NCI-H187 (cell line): Measurements from ENCODE around the gene GRIN2A.

ENCODE experiments used
- DNase-seq, 2 experiments: peaks; one replicate each; lab custom pipeline; 2025; lab: John Stamatoyannopoulos, UW

The GRIN2A gene

DNA sequence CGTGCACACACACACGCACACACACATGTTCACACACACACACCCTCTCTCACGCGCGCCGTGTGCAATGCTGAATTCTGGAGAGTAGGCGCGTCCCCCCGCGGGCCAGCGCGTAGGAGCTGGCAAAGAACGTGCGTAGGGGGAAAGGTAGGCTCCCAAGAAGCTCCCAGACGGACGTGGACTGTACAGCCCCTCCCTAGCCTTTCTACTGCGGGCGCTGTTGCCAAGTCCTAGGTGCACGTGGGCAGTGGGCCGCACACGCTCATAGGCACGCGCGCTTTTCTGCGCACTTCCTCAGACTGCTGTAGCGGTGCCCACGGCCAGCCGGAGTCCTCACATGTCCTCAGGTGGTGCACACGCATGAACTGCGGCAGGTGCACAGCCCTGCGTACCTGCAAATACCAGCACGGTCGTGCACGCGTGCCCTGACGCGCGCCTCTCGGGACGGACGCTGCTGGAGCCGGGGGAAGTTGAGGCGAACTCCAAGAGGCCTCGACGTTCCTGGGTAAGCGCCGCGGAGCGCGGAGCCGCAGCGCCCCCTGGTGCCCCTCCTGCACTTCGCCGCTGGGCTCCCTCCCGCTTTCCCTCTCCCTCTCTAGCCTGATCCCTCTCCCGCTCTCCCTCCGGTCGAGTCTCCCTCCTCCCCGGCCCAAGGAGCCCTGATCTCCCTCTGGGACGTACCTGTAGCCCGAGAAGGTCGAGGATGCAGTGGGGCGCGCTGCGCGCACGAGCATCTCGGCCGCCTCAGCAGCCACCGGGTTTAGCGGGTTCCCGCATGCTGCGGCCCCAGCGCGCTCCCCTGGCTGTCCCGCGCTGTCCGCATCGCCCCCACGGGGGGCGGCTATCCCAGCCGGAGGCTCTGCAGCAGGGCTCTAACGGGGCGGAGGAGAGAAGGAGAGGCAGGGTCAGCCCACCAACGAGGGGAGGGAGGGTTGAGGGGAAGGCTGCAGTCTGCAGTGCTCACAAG, 749 bp downstream of the GRIN2A start:
- DNase-seq, result peak; percentile 7 to 16

- DNase-seq, result no peak
These were observed 1.5 kb downstream of the GRIN2A start for GRCh38 chr16:10180771-10181163.

DNA sequence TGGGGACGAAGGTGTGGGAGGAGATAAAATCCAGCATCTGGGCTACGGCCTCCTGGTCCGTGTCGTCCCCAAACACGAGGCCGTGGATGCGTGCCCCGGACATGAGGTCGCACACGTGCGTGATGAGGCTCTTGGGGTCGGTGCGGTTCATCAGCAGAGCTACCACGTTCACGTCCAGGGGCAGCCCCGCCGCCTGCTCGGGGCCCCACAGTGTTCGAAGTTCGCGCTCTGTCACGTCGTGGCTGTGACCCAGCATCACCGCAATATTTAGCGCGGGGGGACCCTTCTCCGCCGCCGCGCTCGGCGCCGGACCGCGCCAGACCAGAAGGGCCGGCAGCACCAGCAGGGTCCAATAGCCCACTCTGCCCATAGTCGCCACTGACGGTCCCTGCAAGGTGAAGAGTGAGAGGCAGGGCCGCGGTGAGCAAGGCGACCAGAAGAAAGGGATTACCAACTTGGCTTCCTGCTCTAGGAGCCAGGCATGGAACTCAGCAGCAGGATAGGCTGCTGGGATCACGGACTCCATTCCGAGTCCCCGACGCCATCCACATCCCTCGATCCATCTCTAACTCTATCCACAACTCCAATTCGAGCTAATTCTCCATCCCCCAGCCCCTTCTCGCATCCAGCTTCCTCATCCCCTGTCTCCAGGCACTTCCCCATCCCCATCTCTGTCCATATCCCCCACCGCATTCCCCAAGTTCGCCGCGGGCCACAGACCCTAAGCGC, 2.0 kb downstream of the GRIN2A start:
- no peak for DNase-seq

GRCh38 chr16:10178526-10178925, 3.7 kb downstream of the GRIN2A start:
- no peak for DNase-seq

GRCh38 chr16:10178080-10178479, 4.1 kb downstream of the GRIN2A start:
- no peak for DNase-seq

GRCh38 chr16:10172848-10173655, 9.2 kb downstream of the GRIN2A start:
- DNase-seq, result no peak

DNA sequence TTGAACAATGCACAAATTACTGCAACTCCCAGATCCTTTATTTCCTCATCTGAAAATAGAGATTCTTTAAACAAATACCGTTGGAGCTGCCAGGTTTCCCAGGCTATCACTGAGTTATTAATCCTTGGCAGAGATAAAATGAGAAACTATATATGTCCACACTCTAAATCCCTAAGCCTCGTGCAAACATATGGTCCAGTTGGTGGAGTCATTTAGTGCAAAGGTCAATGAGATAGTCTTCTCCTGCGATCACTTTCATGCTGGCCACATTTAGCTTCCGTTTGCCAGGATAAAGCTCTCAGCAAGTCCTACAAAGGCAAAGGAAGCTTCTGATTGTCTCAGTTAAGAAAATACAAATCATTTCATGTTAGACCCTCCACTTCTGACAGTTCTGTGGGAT, 11.0 kb downstream of the GRIN2A start:
- no peak for DNase-seq

- DNase-seq, result no peak
These were observed 12.3 kb downstream of the GRIN2A start for GRCh38 chr16:10169904-10170410.

DNA sequence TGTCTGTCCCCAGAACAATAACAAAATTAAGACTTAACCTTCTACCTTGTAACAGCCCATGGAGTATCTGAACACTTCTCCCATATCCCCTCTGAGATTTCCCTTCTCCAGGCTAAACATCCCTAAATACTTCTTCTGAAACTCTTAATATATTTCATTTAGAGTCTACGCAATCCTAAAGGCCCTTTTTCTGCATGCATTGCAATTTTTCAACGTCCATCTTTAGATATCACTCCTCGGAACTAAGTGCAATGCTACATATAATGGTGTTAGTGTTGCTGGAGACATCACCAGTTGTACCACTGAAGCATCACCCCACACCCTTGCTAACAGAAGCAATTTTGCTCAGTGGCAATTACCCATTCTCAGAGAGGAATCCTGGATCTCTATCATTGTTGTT, 13.2 kb downstream of the GRIN2A start:
- no peak for DNase-seq

DNA sequence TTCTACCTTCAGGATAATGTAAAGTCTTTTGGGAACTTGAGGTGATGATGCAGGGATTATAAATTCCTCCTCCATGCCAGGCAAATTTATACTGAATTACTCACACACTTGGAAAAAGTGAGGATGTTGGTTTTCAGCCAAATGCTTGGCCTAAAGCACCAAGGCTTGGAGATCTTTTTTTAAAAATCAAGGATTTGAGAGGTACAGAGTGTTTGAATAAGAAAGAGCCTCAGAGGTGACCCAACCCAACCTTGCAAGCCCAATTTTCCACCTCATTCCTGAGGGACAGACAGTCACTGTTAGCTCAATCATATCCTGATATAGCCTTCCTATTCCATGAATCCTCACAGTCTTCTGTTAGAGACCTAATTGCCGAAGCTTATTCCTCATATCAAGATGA, 14.0 kb downstream of the GRIN2A start:
- no peak for DNase-seq

DNA sequence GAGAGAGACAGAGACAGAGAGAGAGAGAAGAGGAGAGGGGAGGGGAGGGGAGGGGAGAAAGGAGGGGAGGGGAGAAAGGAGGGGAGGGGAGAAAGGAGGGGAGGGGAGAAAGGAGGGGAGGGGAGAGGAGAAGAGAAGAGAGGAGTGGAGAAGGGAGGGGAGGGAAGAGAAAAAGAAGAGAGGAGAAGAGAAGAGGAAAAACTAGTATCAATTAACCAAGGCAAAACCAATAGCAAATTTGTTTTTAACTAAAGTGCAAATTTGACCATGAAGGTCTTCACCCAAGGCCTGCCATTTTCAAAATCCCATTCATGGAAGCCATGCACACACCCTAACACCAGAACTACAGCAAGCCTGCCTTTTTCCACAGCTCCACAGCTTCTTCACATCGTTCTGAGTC, 16.6 kb downstream of the GRIN2A start:
- no peak for DNase-seq

GRCh38 chr16:10162981-10163380, 19.2 kb downstream of the GRIN2A start:
- no peak for DNase-seq

DNA sequence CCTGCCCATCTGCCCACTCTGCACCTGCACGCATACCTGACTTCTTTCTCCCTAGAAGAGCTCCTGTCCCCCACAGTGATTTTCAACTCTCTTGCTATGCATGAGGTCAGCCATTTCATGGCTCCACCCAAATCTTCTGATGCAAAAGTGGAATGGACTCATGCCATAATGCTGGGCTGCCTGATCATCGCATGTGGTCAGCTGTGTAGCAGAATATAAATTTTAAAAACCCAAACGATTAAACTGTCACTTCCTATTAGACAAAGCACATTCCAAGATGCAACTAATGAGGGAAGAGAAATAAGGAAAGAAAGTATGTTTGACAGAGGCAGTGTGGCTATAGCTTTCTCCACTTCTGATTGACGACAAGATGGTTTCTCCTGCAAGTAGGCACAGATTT, 26.1 kb downstream of the GRIN2A start:
- DNase-seq, result no peak

DNA sequence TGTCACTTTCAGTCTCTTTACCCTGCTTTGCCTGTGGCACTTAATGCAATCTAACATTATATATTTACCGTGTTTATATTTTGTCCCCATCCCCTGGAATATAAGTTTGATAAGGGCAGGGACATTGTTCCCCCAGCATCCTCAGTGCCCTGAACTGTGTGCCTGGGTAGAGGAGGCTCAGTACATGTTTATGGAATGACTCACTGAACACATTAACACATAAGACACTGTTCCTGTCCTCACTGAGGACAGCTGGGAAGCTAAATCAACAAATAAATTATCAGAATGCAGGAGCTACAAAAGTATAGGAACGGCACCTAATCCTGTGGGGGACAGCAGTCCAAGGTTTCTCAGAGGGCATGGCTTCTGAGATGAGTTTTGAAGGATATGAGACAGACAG, 27.8 kb downstream of the GRIN2A start:
- no peak for DNase-seq

- no peak for DNase-seq
These were observed 28.2 kb downstream of the GRIN2A start for GRCh38 chr16:10153985-10154384.

- DNase-seq, result no peak
These were observed 30.5 kb downstream of the GRIN2A start for GRCh38 chr16:10151718-10152117.

- DNase-seq, result no peak
These were observed 31.3 kb downstream of the GRIN2A start for GRCh38 chr16:10150906-10151305.

GRCh38 chr16:10145542-10146035, 36.6 kb downstream of the GRIN2A start:
- DNase-seq, result no peak

- no peak for DNase-seq
These were observed 40.6 kb downstream of the GRIN2A start for GRCh38 chr16:10141671-10142070.

- no peak for DNase-seq
These were observed 43.3 kb downstream of the GRIN2A start for GRCh38 chr16:10138881-10139280.

DNA sequence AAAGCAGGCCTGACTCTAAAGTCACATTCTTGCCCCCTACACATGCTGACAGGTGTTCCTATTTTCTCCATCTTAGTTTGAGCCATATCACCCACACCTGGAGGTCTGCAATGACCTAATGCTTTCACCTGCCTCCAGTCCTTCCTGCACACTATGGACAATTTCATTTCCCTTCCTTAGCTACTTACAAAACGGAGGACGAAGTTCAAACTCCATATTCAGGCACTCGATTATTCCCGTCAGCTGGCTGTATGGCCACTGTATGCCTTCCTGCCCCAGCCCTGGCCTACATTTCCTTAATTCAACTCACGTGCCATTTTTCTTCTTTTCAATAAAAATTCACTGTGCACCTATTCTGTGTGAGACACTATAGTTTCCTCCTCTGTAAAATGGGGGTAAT, 44.9 kb downstream of the GRIN2A start:
- no peak for DNase-seq

GRCh38 chr16:10136916-10137315, 45.3 kb downstream of the GRIN2A start:
- DNase-seq, result no peak
